NCI-H345 (cell line): ENCODE results near the gene SHTN1.

Experiments used
- DNase-seq: peaks from one replicate; lab custom pipeline; 2025; lab: John Stamatoyannopoulos, UW

The SHTN1 gene

DNA sequence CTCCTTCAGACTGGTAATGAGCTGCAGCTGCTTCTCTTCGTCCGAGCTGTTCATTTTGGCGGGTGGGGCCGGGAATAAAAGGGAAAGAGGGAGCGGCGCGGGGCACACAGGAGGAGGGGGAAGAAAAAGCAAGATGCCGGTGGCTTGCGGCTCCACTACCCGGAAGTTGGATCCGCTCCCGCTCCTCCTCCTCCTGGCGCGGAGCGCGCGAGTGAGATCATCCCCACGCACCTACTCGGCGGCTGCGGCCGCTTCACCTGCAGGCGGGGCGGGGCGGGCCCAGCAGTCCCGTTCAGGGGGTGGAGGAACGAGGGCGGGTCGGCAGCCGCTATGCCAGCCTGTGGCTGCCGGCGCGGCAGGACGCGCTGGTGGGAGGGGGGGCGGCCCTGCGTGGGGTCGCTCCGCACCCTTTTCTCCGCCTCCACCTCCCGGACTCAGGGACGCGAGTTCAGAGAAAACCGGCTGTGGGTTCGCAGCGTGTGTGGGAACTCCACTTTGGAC, at the start of gene SHTN1:
TSS of gene SHTN1 (minus strand) at position 162 of the 501 bp plus-strand sequence. CDS start at position 54, 108 bp downstream.
- DNase-seq, result peak; percentile 84

GRCh38 chr10:117053482-117053881, 48.5 kb upstream of the SHTN1 start:
- no peak for DNase-seq

GRCh38 chr10:117047947-117048346, 43.0 kb upstream of the SHTN1 start:
- no peak for DNase-seq

GRCh38 chr10:117016266-117016665, 11.3 kb upstream of the SHTN1 start:
- no peak for DNase-seq

DNA sequence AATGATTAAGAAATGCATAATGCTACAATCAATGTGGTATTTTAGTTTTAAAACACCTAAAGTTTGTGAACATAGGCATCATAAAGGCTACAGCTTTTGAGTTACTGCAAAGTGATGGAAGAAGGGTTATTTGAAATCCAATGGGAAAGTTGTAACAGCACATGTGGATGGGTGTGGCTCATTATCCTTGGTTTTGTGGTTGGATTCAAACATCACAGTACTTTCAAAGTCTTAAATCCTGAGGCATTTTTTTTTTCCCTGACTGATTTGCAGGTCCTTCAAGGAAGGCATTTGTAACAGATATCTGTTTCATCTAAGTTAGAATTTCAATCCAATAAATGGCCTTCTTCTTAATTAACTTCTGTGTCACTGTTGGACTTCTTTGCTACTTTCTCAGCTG, 9.8 kb upstream of the SHTN1 start:
- DNase-seq, result no peak

GRCh38 chr10:117007080-117007479, 2.1 kb upstream of the SHTN1 start:
- DNase-seq, result no peak

- DNase-seq, result peak; percentile 34
Measured at GRCh38 chr10:117005527-117006055, 604 bp upstream of the SHTN1 start.

- DNase-seq, result peak; percentile 35
Measured at GRCh38 chr10:117004227-117005025, 561 bp downstream of the SHTN1 start.

DNA sequence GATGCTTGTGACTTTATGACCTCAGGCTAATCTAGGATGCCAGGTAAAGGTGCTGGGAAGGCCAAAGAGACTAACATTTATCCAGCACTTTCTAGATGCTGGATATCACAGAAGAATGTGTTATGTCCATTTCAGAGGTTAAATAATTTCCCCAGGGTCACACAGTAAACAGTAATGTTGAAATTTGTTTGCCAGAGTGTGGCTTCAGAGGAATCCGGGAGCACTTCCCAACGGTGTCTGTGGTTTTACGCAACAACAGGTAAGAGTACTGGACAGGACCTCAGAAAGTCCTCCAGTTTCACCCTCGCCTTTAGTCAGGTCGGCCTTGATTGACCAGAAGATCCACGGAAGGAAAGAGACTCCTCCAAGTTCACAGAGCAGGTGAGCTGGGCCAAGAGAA, 1.7 kb downstream of the SHTN1 start:
- DNase-seq, result no peak

- DNase-seq, result no peak
Measured at GRCh38 chr10:117002206-117002605, 2.8 kb downstream of the SHTN1 start.

- DNase-seq, result no peak
Measured at GRCh38 chr10:117001144-117001543, 3.8 kb downstream of the SHTN1 start.

GRCh38 chr10:117000580-117000979, 4.4 kb downstream of the SHTN1 start:
- no peak for DNase-seq

GRCh38 chr10:116998172-116998571, 6.8 kb downstream of the SHTN1 start:
- DNase-seq, result no peak

DNA sequence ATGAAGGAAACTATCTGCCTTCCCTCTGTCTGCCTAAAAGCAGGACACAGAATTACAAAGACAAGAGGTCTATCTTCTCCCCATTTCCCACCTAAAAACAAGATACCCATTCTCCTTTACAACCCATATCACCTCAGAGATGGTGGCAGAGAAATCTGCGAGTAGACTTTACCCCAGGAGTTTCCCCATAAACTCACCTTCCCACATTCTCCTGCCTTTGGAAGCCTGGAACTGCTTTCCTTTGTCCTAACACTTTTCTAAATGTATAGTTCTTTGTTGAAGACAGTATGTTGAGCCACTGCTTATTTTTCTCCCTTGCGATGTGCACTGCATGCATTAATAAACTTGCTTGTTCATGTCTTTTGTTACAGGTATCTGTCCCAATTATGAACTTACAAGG, 8.0 kb downstream of the SHTN1 start:
- no peak for DNase-seq

GRCh38 chr10:116995648-116996047, 9.3 kb downstream of the SHTN1 start:
- no peak for DNase-seq

- no peak for DNase-seq
Measured at GRCh38 chr10:116994113-116994890, 10.7 kb downstream of the SHTN1 start.

DNA sequence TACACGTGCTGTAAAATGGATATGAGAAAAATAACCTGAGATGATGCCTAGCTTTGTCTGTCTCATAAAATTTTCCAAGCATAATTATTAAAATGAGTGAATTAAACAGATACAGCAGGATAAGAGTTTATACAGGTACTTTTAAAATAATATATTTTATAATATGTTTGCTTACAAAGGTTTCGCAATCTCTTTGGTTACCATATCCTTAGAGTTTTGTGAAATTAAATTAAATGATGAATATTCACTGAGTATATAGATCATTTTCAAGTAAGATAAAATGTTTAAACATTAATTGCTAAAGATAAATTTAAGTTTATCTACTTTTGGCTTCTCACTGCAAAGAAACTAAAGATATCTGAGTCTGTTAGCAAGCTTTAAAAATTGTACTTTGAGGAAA, 11.4 kb downstream of the SHTN1 start:
- no peak for DNase-seq

DNA sequence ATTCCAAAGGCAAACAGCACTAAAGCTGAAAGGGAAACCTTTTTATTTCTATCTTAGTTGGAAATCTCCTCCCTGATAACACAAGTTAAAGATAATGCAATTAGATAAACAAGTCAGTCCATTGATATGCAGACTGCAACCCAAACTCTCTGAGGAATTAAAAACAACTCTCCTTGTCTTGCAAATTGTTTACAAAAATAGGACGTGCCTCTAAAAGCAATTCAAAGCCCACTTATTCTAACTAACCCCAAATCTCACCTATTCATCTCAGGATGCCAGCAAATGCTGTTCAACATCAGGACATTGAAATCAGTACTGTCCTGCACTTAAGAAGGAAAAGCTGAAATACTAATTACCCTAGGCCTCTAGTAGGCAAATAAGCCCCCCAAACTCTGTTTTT, 12.8 kb downstream of the SHTN1 start:
- DNase-seq, result no peak

DNA sequence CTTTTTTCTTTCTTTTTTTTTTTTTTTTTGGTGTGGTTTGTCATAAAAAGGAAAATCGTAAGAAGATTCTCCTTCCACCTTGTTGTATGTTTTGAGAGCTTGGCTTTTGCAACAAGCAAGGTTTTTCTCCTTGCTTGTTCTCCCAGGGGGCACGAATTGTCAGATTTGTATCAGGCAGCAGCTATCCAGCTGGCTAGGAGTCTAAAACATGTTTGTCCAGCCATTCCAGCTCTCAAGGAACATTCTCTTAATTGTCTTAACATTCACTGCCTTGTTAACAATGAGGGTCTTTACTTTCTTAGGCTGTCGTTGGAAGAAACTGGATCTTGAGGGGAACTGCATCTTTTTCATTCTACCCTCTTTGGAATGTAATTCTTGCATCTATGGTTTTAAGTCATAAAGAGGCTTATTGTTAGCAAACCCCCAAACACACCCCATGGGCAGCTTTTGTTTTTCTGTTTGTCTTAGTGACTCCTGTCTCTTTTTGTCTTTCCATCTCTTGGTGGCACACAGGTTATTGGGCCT, 14.6 kb downstream of the SHTN1 start:
- no peak for DNase-seq

- DNase-seq, result no peak
Measured at GRCh38 chr10:116989439-116989838, 15.5 kb downstream of the SHTN1 start.

- no peak for DNase-seq
Measured at GRCh38 chr10:116988311-116988710, 16.7 kb downstream of the SHTN1 start.

- no peak for DNase-seq
Measured at GRCh38 chr10:116985611-116986010, 19.4 kb downstream of the SHTN1 start.
